H1 (cell line): ENCODE measurements around the gene DDOST. TPM values are rescaled to one million over a fixed set of nuclear protein-coding genes. Genes with fewer than 3 reads are reported as not detected.

Experiments
- CTCF ChIA-PET: fragments of 300-600 bp; sonication (Branson Sonifier 250); formaldehyde crosslinking; loops from one replicate; lab custom pipeline; 2021; ENCODE audit not compliant: partially characterized antibody; lab: Charles Lee
- POLR2A ChIA-PET: fragments of 300-600 bp; sonication (Branson Sonifier 250); formaldehyde crosslinking; loops from one replicate; lab custom pipeline; 2021; ENCODE audit warnings: inconsistent platforms; ENCODE audit not compliant: partially characterized antibody; lab: Charles Lee
- DNase-seq, 2 experiments: peaks; one replicate each; pipeline versions ENCODE4 v3.0.0 to v3.0.0-alpha.2; 2010 to 2022; ENCODE audit warnings: low spot score in 2 of 2, low read depth in 1 of 2, mixed read lengths in 1 of 2
- FAIRE-seq: peaks from 2 replicates; lab custom pipeline; 2011; peaks lifted over from hg19 to GRCh38; lab: Jason Lieb, UNC
- H2AFZ ChIP-seq: 2 replicates; pipeline ENCODE4 v1.8.1; 2012; ENCODE audit warnings: low read length, inconsistent platforms
- H2AK5ac ChIP-seq: 2 replicates; pipeline ENCODE4 v1.6.1; 2013; ENCODE audit warnings: low read depth, low read length
- H2BK120ac ChIP-seq: replicated peaks from 2 replicates; pipeline ENCODE3; 2013; ENCODE audit warnings: low read depth, low read length, inconsistent platforms
- H2BK12ac ChIP-seq: 2 replicates; pipeline ENCODE4 v1.6.1; 2013; ENCODE audit warnings: low read depth, low read length
- H2BK15ac ChIP-seq: 2 replicates; pipeline ENCODE4 v1.6.1; 2013; ENCODE audit warnings: low read length
- H2BK20ac ChIP-seq: 2 replicates; pipeline ENCODE4 v1.6.1; 2013; ENCODE audit warnings: low read length
- H2BK5ac ChIP-seq: 2 replicates; pipeline ENCODE4 v1.6.1; 2013; ENCODE audit warnings: low read depth, low read length
- H3K14ac ChIP-seq: 2 replicates; pipeline ENCODE4 v1.6.1; 2013; ENCODE audit warnings: inconsistent platforms; ENCODE audit not compliant: insufficient read length
- H3K18ac ChIP-seq: 2 replicates; pipeline ENCODE4 v1.6.1; 2013; ENCODE audit warnings: low read length; ENCODE audit errors: extremely low read depth
- H3K23ac ChIP-seq: 2 replicates; pipeline ENCODE4 v1.6.1; 2013; ENCODE audit warnings: inconsistent platforms; ENCODE audit not compliant: insufficient read length
- H3K23me2 ChIP-seq: 2 replicates; pipeline ENCODE4 v1.6.1; 2013; ENCODE audit warnings: low read depth, low read length
- H3K27ac ChIP-seq: 2 replicates; pipeline ENCODE4 v1.6.1; 2011; ENCODE audit warnings: low read depth, low read length, inconsistent platforms
- H3K27me3 ChIP-seq, 4 experiments: replicated peaks in 1 of 4; 1 replicate in 1 of 4; 2 replicates in 3 of 4; pipeline versions ENCODE4 v1.6.1 to v1.8.1; 2011 to 2013; ENCODE audit warnings: low read length in 3 of 4, mild to moderate bottlenecking in 3 of 4, inconsistent platforms in 2 of 4, mixed read lengths in 2 of 4, moderate library complexity in 1 of 4; ENCODE audit not compliant: control insufficient read depth in 3 of 4, insufficient read depth in 3 of 4; ENCODE audit errors: extremely low read depth in 1 of 4
- H3K36me3 ChIP-seq, 4 experiments: 2 replicates each; pipeline versions ENCODE4 v1.6.1 to v1.8.1; 2011 to 2013; ENCODE audit warnings: mild to moderate bottlenecking in 4 of 4, low read length in 3 of 4, moderate library complexity in 2 of 4, control low read depth in 1 of 4, inconsistent platforms in 1 of 4; ENCODE audit not compliant: insufficient read depth in 4 of 4, control insufficient read depth in 2 of 4
- H3K4ac ChIP-seq: replicated peaks from 2 replicates; pipeline ENCODE3; 2013; ENCODE audit warnings: low read length, low read depth, mixed read lengths, inconsistent platforms; ENCODE audit not compliant: insufficient read length
- H3K4me1 ChIP-seq, 4 experiments: replicated peaks in 1 of 4; 1 replicate in 1 of 4; 2 replicates in 3 of 4; pipeline versions ENCODE4 v1.6.1 to v1.8.1; 2011 to 2013; ENCODE audit warnings: low read length in 3 of 4, inconsistent platforms in 2 of 4, mixed read lengths in 1 of 4; ENCODE audit not compliant: insufficient read depth in 4 of 4, control insufficient read depth in 3 of 4
- H3K4me2 ChIP-seq, 2 experiments: 2 replicates each; pipeline versions ENCODE4 v1.6.1 to v1.8.1; 2011 to 2013; ENCODE audit warnings: low read depth in 2 of 2, low read length in 2 of 2, control low read depth in 1 of 2, inconsistent platforms in 1 of 2, mild to moderate bottlenecking in 1 of 2; ENCODE audit not compliant: insufficient read depth in 1 of 2
- H3K4me3 ChIP-seq, 4 experiments: fragments of 200-600, 300-600 bp in 1 of 4; sonication (generic), shearing (Covaris generic), sonication (Bioruptor Twin) in 1 of 4; 2 replicates each; pipeline versions ENCODE4 v1.5.1 to v1.8.1; 2011 to 2016; ENCODE audit warnings: low read length in 4 of 4, low read depth in 3 of 4, control low read depth in 2 of 4, inconsistent platforms in 2 of 4, mild to moderate bottlenecking in 2 of 4, mixed read lengths in 1 of 4, moderate library complexity in 1 of 4; ENCODE audit not compliant: insufficient read depth in 2 of 4; ENCODE audit errors: extremely low read depth in 1 of 4
- H3K56ac ChIP-seq: replicated peaks from 2 replicates; pipeline ENCODE3; 2013; ENCODE audit warnings: low read depth, mild to moderate bottlenecking, mixed read lengths, low read length, inconsistent platforms; ENCODE audit not compliant: insufficient read length
- H3K79me1 ChIP-seq: 2 replicates; pipeline ENCODE4 v1.6.1; 2013; ENCODE audit warnings: low read depth, low read length, control low read depth
- H3K79me2 ChIP-seq, 2 experiments: 2 replicates each; pipeline versions ENCODE4 v1.6.1 to v1.8.1; 2012 to 2013; ENCODE audit warnings: low read length in 2 of 2, mild to moderate bottlenecking in 2 of 2, inconsistent platforms in 1 of 2; ENCODE audit not compliant: insufficient read depth in 2 of 2, control insufficient read depth in 1 of 2
- H3K9ac ChIP-seq, 4 experiments: replicated peaks in 1 of 4; 1 replicate in 1 of 4; 2 replicates in 3 of 4; pipeline versions ENCODE4 v1.6.1 to v1.8.1; 2011 to 2013; ENCODE audit warnings: low read depth in 3 of 4, low read length in 3 of 4, control low read depth in 2 of 4, mild to moderate bottlenecking in 2 of 4, moderate library complexity in 2 of 4, inconsistent platforms in 1 of 4; ENCODE audit errors: extremely low read depth in 1 of 4
- H3K9me3 ChIP-seq, 2 experiments: 2 replicates each; pipeline versions ENCODE4 v1.6.1 to v1.8.1; 2012 to 2013; ENCODE audit warnings: mild to moderate bottlenecking in 2 of 2, moderate library complexity in 2 of 2, control low read depth in 1 of 2, inconsistent platforms in 1 of 2, low read depth in 1 of 2, low read length in 1 of 2, mixed read lengths in 1 of 2; ENCODE audit not compliant: insufficient read depth in 2 of 2
- H4K20me1 ChIP-seq, 2 experiments: replicated peaks in 1 of 2; 2 replicates each; pipeline versions ENCODE3 to v1.8.1; 2011 to 2013; ENCODE audit warnings: inconsistent platforms in 2 of 2, low read length in 2 of 2, mild to moderate bottlenecking in 1 of 2; ENCODE audit not compliant: insufficient read depth in 2 of 2, control insufficient read depth in 1 of 2
- H4K5ac ChIP-seq: 2 replicates; pipeline ENCODE4 v1.6.1; 2013; ENCODE audit warnings: low read length, low read depth, mixed read lengths, inconsistent platforms; ENCODE audit not compliant: insufficient read length
- H4K8ac ChIP-seq: 2 replicates; pipeline ENCODE4 v1.8.0; 2013; ENCODE audit warnings: mild to moderate bottlenecking, moderate library complexity, low read length, inconsistent platforms; ENCODE audit not compliant: insufficient read depth; ENCODE audit errors: extremely low read depth
- H4K91ac ChIP-seq: replicated peaks from 2 replicates; pipeline ENCODE3; 2013; ENCODE audit warnings: low read length, mixed read lengths, inconsistent platforms; ENCODE audit not compliant: insufficient read length
- ATF3 ChIP-seq: IDR thresholded peaks from 2 replicates; pipeline ENCODE4 v1.6.1; 2011; ENCODE audit warnings: low read depth, mild to moderate bottlenecking, low read length; ENCODE audit not compliant: insufficient read depth
- CEBPB ChIP-seq: IDR thresholded peaks from 2 replicates; pipeline ENCODE4 v1.6.1; 2012; ENCODE audit warnings: low read depth, low read length
- GTF2F1 ChIP-seq: IDR thresholded peaks from 2 replicates; pipeline ENCODE4 v1.6.1; 2012; ENCODE audit warnings: low read depth, low read length, improper control_type of control experiment, borderline replicate concordance
- YY1 ChIP-seq: IDR thresholded peaks from 2 replicates; pipeline ENCODE4 v1.6.1; 2011; ENCODE audit warnings: low read depth, mild to moderate bottlenecking, low read length
- WGBS, 2 experiments: shearing (Covaris generic) in 1 of 2; methylation state at CpG; one replicate each; pipeline versions ENCODE4 v1.1.6 to v1.1.7; 2013 to 2015; ENCODE audit warnings: low lambda C conversion rate in 2 of 2, mixed read lengths in 2 of 2, inconsistent platforms in 1 of 2, low coverage in 1 of 2, missing lambda C conversion rate in 1 of 2; ENCODE audit not compliant: insufficient replicate concordance in 2 of 2, insufficient coverage in 1 of 2, insufficient read length in 1 of 2; ENCODE audit errors: extremely low coverage in 1 of 2, missing lambda C conversion rate in 1 of 2; 5-methylcytosine and 5-hydroxymethylcytosine counted together
- polyA plus RNA-seq, 7 experiments: library from polyadenylated mRNA; depleted of rRNA in 3 of 7; stranded (reverse) in 5 of 7; unstranded in 2 of 7; fragments of >200 nt in 5 of 7; fragments of 200-250 nt in 2 of 7; gene quantifications; 1 replicate in 5 of 7; 2 replicates in 1 of 7; 4 replicates in 1 of 7; pipeline versions ENCODE4 v1.2.1 to v1.2.3, GENCODE V29; 2011 to 2013; ENCODE audit warnings: missing spikeins in 2 of 7, mixed read lengths in 2 of 7
- total RNA-seq: library from RNA; stranded (reverse); fragmentation: NEBNext Ultra II Directional; extraction: Animal tissue kit (Norgen Biotek cat#: 25700); gene quantifications from 2 replicates; pipeline ENCODE4 v1.2.1, GENCODE V29; 2021

DDOST gene
- total and polyA plus RNA-seq, 2 of the 8 experiments (the other 6 are each of a cell fraction or from before 2014, with no cell fraction given): 253 to 336 TPM

DNA sequence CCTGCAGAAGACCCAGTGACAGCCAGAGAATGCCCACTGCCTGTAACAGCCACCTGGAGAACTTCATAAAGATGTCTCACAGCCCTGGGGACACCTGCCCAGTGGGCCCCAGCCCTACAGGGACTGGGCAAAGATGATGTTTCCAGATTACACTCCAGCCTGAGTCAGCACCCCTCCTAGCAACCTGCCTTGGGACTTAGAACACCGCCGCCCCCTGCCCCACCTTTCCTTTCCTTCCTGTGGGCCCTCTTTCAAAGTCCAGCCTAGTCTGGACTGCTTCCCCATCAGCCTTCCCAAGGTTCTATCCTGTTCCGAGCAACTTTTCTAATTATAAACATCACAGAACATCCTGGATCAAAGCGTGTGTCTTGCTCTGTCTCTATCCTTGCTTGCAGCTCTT is 42.6 kb downstream of the DDOST start:
- Histone ChIP-seq H3K4ac (no peak overlapping the region), H3K9ac (no peak overlapping the region), H3K79me1 (no peaks in the 10 kb centered on the region), H4K20me1 (no peaks in the 10 kb centered on the region), H3K23me2 (no peaks in the 10 kb centered on the region), H4K91ac (no peak overlapping the region), H2BK15ac (0 out of 2 replicates have a peak overlapping the region, but pooled peaks have one; percentile 67), H3K4me2 (no peak overlapping the region), H3K18ac (no peak overlapping the region), H4K5ac (no peak overlapping the region), H3K27ac (no peak overlapping the region), H4K8ac (peak overlapping the region; percentile 29; the same call in 1 of the 2 replicates), H2AFZ (no peak overlapping the region), H2BK5ac (no peak overlapping the region), H2BK20ac (peak overlapping the region; percentile 40; the same call in 1 of the 2 replicates), H2BK120ac (no peak overlapping the region), H3K14ac (no peak overlapping the region), H2BK12ac (no peak overlapping the region), H3K23ac (no peak overlapping the region), H3K36me3 (no peaks in the 10 kb centered on the region)
- CTCF ChIA-PET: interaction anchor here (0.6 to 2.4 kb wide), 4 partner anchors 15 to 1277 kb away, joined by 3 to 13 read pairs (median 4); partner anchors contain the start of gene PINK1
- FAIRE-seq (no peak), DNase-seq (no peak)
- 93% methylated on average over 4 of the region's 4 CpGs; no CpG with 5 or more reads in 1 of the 2 experiments for WGBS, 2 experiments
- no peak for TF ChIP-seq GTF2F1
- no peak for TF ChIP-seq YY1
- TF ChIP-seq ATF3: no peak
- TF ChIP-seq CEBPB: no peak
- TF ChIP-seq, all 59 proteins: peak for 0
- H3K4me1 ChIP-seq: peaks cover 0 to 4% (median under 1%) of the 10 kb centered on the region in 4 experiments; a peak in 2 of 7 replicates
- H2AK5ac ChIP-seq: no peak overlapping the region
- POLR2A ChIA-PET: interaction anchor here (0.7 to 1.7 kb wide), 3 partner anchors 15 to 32 kb away, joined by 3 read pairs; no protein-coding TSS in a partner anchor
- H3K27me3 ChIP-seq: no peaks in the 10 kb centered on the region
- H3K9me3 ChIP-seq: no peaks in the 10 kb centered on the region
- H3K56ac ChIP-seq: no peak overlapping the region
- H3K4me3 ChIP-seq: no peak overlapping the region
- no peaks in the 10 kb centered on the region for H3K79me2 ChIP-seq
